DOHH2 (cell line): ENCODE measurements around the gene STIM2.

Source experiments
- H3F3A ChIP-seq: fragments of 200-600 bp; sonication (generic), shearing (Covaris generic); 2 replicates; pipeline ENCODE4 v1.6.0; 2016; ENCODE audit warnings: antibody characterized with exemption, mild to moderate bottlenecking; ENCODE audit not compliant: control insufficient read depth, insufficient read depth
- H3K27ac ChIP-seq: fragments of 200-600 bp; sonication (generic); 2 replicates; pipeline ENCODE4 v1.5.1; 2014; ENCODE audit warnings: low read depth, mild to moderate bottlenecking, low read length, moderate library complexity
- H3K27me3 ChIP-seq: fragments of 200-600 bp; sonication (generic); 2 replicates; pipeline ENCODE4 v1.6.1; 2014; ENCODE audit warnings: mild to moderate bottlenecking, low read length, mixed read lengths; ENCODE audit not compliant: control insufficient read depth
- H3K36me3 ChIP-seq: fragments of 200-600 bp; sonication (generic); 2 replicates; pipeline ENCODE4 v1.6.1; 2014; ENCODE audit warnings: mild to moderate bottlenecking, low read length, moderate library complexity, mixed read lengths; ENCODE audit not compliant: control insufficient read depth
- H3K4me1 ChIP-seq: fragments of 200-600 bp; sonication (generic); 2 replicates; pipeline ENCODE4 v1.6.1; 2014; ENCODE audit warnings: mild to moderate bottlenecking, low read length, mixed read lengths; ENCODE audit not compliant: control insufficient read depth
- H3K4me2 ChIP-seq: fragments of 200-600 bp; sonication (generic); 2 replicates; pipeline ENCODE4 v1.6.0; 2014; ENCODE audit warnings: mild to moderate bottlenecking, low read length, moderate library complexity
- H3K4me3 ChIP-seq: fragments of 200-600 bp; sonication (generic); 2 replicates; pipeline ENCODE4 v1.5.1; 2014; ENCODE audit warnings: mild to moderate bottlenecking, low read length, mixed read lengths
- H3K79me2 ChIP-seq: fragments of 200-600 bp; sonication (generic); 2 replicates; pipeline ENCODE4 v1.6.1; 2014; ENCODE audit warnings: mild to moderate bottlenecking, low read length, mixed read lengths; ENCODE audit not compliant: control insufficient read depth
- H3K9me2 ChIP-seq: fragments of 200-600 bp; sonication (generic); replicated peaks from 2 replicates; pipeline ENCODE4 v1.6.1; 2014; ENCODE audit warnings: mild to moderate bottlenecking, low read length, mixed read lengths; ENCODE audit not compliant: control insufficient read depth
- H3K9me3 ChIP-seq: fragments of 200-600 bp; sonication (generic); 2 replicates; pipeline ENCODE4 v1.6.1; 2014; ENCODE audit warnings: antibody characterized with exemption, low read length, mixed read lengths; ENCODE audit not compliant: control insufficient read depth, insufficient read depth
- H4K20me1 ChIP-seq: fragments of 200-600 bp; sonication (generic); 2 replicates; pipeline ENCODE4 v1.6.0; 2014; ENCODE audit warnings: low read depth, mild to moderate bottlenecking, antibody characterized with exemption, low read length, moderate library complexity; ENCODE audit not compliant: control insufficient read depth, insufficient read depth
- EZH2phosphoT487 ChIP-seq: fragments of 200-600 bp; sonication (generic); IDR thresholded peaks from 2 replicates; pipeline ENCODE4 v1.6.1; 2017; ENCODE audit warnings: borderline replicate concordance, mild to moderate bottlenecking, antibody characterized with exemption, low read length, moderate library complexity, mixed read lengths
- TF ChIP-seq, protein P1 (sequence below): fragments of 200-600 bp; sonication (generic); IDR thresholded peaks from one replicate; pipeline ENCODE4 v1.5.1; 2014; ENCODE audit warnings: antibody characterized with exemption, mild to moderate bottlenecking, low read depth, low read length; ENCODE audit not compliant: poor library complexity, severe bottlenecking

The STIM2 gene

DNA sequence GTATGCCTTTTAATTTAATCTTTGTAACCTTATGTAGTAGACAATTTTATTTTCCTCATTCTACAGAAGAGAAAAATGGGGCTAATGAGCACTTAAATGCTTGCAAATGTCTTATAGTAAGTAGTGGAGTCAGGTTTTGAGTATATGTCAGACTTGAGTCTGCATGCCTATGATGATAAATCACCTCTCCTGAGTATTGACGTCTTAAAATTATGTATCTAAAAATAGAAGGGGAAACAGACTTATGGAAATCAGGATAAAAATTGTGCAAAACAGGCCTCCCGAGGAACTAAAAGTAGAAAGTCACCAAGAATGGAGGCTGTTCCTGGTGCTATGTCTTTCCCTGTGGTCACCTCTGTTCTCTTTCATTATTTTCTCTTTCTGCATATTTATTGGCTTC lies 92.7 kb downstream of the STIM2 start:
- Histone ChIP-seq H3K27me3 (no peaks in the 10 kb centered on the region), H3F3A (no peaks in the 10 kb centered on the region), H3K4me2 (0 out of 2 replicates have a peak overlapping the region, but pooled peaks have one; percentile 3), H3K9me3 (no peaks in the 10 kb centered on the region), H3K36me3 (peaks cover 19% of the 10 kb centered on the region), H3K4me3 (no peak overlapping the region), H3K79me2 (peaks cover 75% of the 10 kb centered on the region), H4K20me1 (no peaks in the 10 kb centered on the region), H3K27ac (no peak overlapping the region), H3K4me1 (peaks cover 18% of the 10 kb centered on the region), H3K9me2 (no peaks in the 10 kb centered on the region)
- TF ChIP-seq EZH2phosphoT487: no peak
- TF ChIP-seq, protein P1, sequence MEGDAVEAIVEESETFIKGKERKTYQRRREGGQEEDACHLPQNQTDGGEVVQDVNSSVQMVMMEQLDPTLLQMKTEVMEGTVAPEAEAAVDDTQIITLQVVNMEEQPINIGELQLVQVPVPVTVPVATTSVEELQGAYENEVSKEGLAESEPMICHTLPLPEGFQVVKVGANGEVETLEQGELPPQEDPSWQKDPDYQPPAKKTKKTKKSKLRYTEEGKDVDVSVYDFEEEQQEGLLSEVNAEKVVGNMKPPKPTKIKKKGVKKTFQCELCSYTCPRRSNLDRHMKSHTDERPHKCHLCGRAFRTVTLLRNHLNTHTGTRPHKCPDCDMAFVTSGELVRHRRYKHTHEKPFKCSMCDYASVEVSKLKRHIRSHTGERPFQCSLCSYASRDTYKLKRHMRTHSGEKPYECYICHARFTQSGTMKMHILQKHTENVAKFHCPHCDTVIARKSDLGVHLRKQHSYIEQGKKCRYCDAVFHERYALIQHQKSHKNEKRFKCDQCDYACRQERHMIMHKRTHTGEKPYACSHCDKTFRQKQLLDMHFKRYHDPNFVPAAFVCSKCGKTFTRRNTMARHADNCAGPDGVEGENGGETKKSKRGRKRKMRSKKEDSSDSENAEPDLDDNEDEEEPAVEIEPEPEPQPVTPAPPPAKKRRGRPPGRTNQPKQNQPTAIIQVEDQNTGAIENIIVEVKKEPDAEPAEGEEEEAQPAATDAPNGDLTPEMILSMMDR: no peak

DNA sequence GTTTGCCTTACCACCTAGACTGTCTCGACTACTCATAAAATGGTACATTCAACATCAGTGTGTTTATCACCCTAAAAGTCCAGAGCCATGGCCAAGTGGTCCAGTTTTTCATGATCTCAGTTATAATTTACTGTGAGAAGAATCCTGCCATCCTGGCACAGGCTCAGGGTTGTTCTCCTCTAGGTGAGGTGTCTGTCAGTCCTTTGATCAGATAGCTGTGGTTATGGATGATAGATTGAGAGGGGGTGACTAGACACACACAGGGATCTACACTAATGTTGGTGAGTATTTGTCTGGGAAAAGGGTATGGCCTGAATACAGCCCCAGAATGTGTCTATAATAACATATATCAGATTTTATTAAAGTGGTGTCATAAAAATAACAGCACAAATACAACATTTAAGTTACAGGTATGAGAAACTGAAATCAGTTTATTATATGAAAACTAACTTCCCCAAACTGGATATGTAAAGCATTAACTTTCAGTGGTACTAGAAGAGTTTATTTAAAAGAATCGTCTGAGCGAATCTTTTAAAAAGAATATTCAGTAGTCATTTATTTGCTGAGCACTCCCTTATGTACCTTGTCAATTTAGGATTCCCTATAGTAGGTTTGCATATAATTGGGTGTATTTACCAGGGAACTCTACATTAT lies 93.3 kb downstream of the STIM2 start:
- Histone ChIP-seq H3K9me2 (no peaks in the 10 kb centered on the region), H3F3A (no peaks in the 10 kb centered on the region), H3K4me1 (peaks cover 18% of the 10 kb centered on the region), H3K9me3 (no peaks in the 10 kb centered on the region), H3K4me2 (0 out of 2 replicates have a peak overlapping the region, but pooled peaks have one; percentile 3), H4K20me1 (no peaks in the 10 kb centered on the region), H3K79me2 (peaks cover 71% of the 10 kb centered on the region), H3K36me3 (peaks cover 23% of the 10 kb centered on the region), H3K4me3 (no peak overlapping the region), H3K27me3 (no peaks in the 10 kb centered on the region), H3K27ac (no peak overlapping the region)
- TF ChIP-seq EZH2phosphoT487: no peak
- TF ChIP-seq, protein P1: no peak

DNA sequence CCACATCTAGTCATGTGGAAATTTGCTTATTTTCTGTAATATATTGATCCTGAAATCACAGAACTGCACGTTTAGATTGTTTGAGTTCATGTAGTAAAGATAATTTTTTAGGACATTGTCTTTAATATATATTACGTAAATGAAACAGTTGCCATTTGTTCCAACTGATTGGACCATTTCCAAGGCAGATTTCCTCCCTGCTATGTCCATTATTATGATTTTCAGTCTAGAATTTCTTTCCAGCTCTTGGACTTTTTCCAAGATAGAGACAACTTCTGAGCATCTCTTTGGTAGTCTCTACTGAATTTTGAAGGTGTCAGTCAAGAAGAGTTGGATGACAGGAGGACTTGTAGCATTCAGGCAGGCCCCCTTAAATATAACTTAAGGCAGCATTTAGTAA lies 94.6 kb downstream of the STIM2 start:
- Histone ChIP-seq H3K4me3 (no peak overlapping the region), H3K4me1 (peaks cover 18% of the 10 kb centered on the region), H3K36me3 (peaks cover 32% of the 10 kb centered on the region), H3K27me3 (no peaks in the 10 kb centered on the region), H3F3A (no peaks in the 10 kb centered on the region), H4K20me1 (no peaks in the 10 kb centered on the region), H3K27ac (no peak overlapping the region), H3K9me2 (no peaks in the 10 kb centered on the region), H3K4me2 (no peak overlapping the region), H3K79me2 (peaks cover 67% of the 10 kb centered on the region), H3K9me3 (no peaks in the 10 kb centered on the region)
- TF ChIP-seq EZH2phosphoT487: no peak
- TF ChIP-seq, protein P1: no peak
